ENCODE results near the gene MED8. TPM values are rescaled to one million over a fixed set of nuclear protein-coding genes. Genes with fewer than 3 reads are reported as not detected.
A peak's percentile ranks its signal among the peaks of the same experiment; 100 is the strongest.
"Not testable (repeated sequence)": the region's sequence is repeated elsewhere in the genome, so short reads cannot be mapped to it uniquely, and the experiment has no call there.

Gene MED8
- polyA plus RNA-seq, 1 experiment, result 52.0 TPM

DNA sequence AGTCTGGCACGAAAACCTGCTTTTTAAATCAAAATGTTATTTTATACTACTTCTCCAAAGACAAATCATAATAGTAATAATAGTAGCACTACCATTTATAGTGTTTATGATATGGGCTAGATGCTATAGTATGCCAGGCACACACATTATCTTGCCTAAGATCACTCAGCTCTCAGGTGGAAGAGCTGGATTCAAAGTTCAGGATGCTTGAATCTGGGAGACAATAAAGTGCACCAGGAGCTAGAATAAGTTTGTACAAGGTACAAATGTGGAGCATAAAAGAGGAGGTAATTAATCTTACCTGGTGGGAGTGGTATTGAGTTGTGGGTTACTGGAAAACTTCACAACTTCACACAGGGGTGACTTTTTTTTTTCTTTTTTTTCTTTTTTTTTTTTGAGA lies 11.8 kb downstream of the MED8 start:
- H3K4me3 ChIP-seq (ENCODE audit: low read depth, low read length), result no peak overlapping the region
- TF ChIP-seq, protein P1, sequence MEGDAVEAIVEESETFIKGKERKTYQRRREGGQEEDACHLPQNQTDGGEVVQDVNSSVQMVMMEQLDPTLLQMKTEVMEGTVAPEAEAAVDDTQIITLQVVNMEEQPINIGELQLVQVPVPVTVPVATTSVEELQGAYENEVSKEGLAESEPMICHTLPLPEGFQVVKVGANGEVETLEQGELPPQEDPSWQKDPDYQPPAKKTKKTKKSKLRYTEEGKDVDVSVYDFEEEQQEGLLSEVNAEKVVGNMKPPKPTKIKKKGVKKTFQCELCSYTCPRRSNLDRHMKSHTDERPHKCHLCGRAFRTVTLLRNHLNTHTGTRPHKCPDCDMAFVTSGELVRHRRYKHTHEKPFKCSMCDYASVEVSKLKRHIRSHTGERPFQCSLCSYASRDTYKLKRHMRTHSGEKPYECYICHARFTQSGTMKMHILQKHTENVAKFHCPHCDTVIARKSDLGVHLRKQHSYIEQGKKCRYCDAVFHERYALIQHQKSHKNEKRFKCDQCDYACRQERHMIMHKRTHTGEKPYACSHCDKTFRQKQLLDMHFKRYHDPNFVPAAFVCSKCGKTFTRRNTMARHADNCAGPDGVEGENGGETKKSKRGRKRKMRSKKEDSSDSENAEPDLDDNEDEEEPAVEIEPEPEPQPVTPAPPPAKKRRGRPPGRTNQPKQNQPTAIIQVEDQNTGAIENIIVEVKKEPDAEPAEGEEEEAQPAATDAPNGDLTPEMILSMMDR (IDR thresholded peaks at IDR 0.05; ENCODE audit: insufficient read depth, low read depth, low read length), result no peak
- POLR2A ChIA-PET, result no interaction called here
- no peak for DNase-seq (ENCODE audit: low read depth)
- no peaks in the 10 kb centered on the region for H3K27me3 ChIP-seq (ENCODE audit: control insufficient read depth, insufficient read depth, low read length)
- peaks cover 8% of the 10 kb centered on the region for H3K36me3 ChIP-seq (ENCODE audit: control insufficient read depth, insufficient read depth, low read length)
- CTCF ChIA-PET, result interaction anchor here (1.6 kb wide), 1 partner anchor 151 kb away, joined by 4 read pairs; no protein-coding TSS in a partner anchor

- ChIA-PET CTCF (interaction anchor here (0.8 to 1.4 kb wide), 2 partner anchors 31 to 58 kb away, joined by 3 read pairs; no protein-coding TSS in a partner anchor), POLR2A (no interaction called here)
- Histone ChIP-seq H3K36me3 (ENCODE audit: control insufficient read depth, insufficient read depth, low read length) (peaks cover 1% of the 10 kb centered on the region; the same call in 1 of the 2 replicates), H3K27me3 (ENCODE audit: control insufficient read depth, insufficient read depth, low read length) (no peaks in the 10 kb centered on the region), H3K4me3 (ENCODE audit: low read depth, low read length) (no peak overlapping the region)
- DNase-seq (ENCODE audit: low read depth), result no peak
- TF ChIP-seq, protein P1 (IDR thresholded peaks at IDR 0.05; ENCODE audit: insufficient read depth, low read depth, low read length), result no peak
Measured at GRCh38 chr1:43376723-43377235, 12.8 kb downstream of the MED8 start.

- Histone ChIP-seq H3K36me3 (ENCODE audit: control insufficient read depth, insufficient read depth, low read length) (peaks cover 1% of the 10 kb centered on the region), H3K4me3 (ENCODE audit: low read depth, low read length) (no peak overlapping the region), H3K27me3 (ENCODE audit: control insufficient read depth, insufficient read depth, low read length) (no peaks in the 10 kb centered on the region)
- TF ChIP-seq, protein P1 (IDR thresholded peaks at IDR 0.05; ENCODE audit: insufficient read depth, low read depth, low read length), result no peak
- peak; percentile 46 for DNase-seq (ENCODE audit: low read depth)
- CTCF ChIA-PET, result no interaction called here
- POLR2A ChIA-PET, result no interaction called here
Measured at GRCh38 chr1:43373066-43373940, 16.3 kb downstream of the MED8 start.

DNA sequence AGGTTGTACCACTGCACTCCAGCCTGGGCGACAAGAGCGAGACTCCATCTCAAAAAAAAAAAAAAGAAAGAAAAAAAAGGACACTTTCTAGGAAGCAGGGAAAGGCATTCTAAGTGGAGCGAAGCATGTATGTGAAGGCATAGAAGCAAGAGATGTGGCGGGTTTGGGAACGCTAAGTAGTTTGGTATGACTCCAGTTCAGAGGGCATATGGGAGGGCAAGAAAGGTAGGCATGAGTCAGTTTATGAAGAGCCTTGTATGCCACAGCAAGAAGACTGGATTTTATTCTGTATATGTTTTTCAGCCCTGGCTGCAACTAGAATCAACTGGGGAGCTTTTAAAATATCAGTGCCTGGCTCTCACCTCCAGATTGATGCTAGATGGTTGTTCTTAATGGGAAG lies 17.4 kb downstream of the MED8 start:
- H3K27me3 ChIP-seq (ENCODE audit: control insufficient read depth, insufficient read depth, low read length), result no peaks in the 10 kb centered on the region
- CTCF ChIA-PET, result no interaction called here
- no peak for DNase-seq (ENCODE audit: low read depth)
- H3K4me3 ChIP-seq (ENCODE audit: low read depth, low read length), result no peak overlapping the region
- H3K36me3 ChIP-seq (ENCODE audit: control insufficient read depth, insufficient read depth, low read length), result peaks cover 1% of the 10 kb centered on the region
- TF ChIP-seq, protein P1 (IDR thresholded peaks at IDR 0.05; ENCODE audit: insufficient read depth, low read depth, low read length), result no peak
- POLR2A ChIA-PET, result interaction anchor here (0.6 kb wide), 1 partner anchor 55 kb away, joined by 3 read pairs; no protein-coding TSS in a partner anchor

DNA sequence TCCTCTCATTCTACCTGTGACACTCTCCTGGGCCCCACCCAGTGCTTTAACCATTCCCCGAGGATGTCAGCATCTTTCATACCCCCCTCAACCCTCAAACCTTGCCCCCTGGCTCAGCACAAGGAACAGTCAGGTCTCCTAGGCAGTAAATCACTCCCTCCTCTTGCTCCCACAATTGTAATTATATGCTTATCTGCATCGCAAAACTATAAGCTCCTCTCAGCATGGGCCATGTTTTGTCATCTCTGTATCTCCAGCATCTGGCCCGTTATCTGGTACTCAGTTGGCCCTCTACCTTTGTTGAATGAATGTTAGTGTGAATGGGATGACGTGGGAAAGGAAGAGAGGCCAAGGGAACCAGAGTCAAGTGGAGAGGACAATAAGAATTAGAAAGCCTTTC lies 19.0 kb downstream of the MED8 start:
- Histone ChIP-seq H3K4me3 (ENCODE audit: low read depth, low read length) (no peak overlapping the region), H3K27me3 (ENCODE audit: control insufficient read depth, insufficient read depth, low read length) (no peaks in the 10 kb centered on the region), H3K36me3 (ENCODE audit: control insufficient read depth, insufficient read depth, low read length) (peaks cover 2% of the 10 kb centered on the region)
- DNase-seq (ENCODE audit: low read depth), result no peak
- TF ChIP-seq, protein P1 (IDR thresholded peaks at IDR 0.05; ENCODE audit: insufficient read depth, low read depth, low read length), result no peak
- ChIA-PET CTCF (interaction anchor here (0.6 to 0.7 kb wide), 2 partner anchors 25 to 43 kb away, joined by 3 to 4 read pairs; no protein-coding TSS in a partner anchor), POLR2A (no interaction called here)

DNA sequence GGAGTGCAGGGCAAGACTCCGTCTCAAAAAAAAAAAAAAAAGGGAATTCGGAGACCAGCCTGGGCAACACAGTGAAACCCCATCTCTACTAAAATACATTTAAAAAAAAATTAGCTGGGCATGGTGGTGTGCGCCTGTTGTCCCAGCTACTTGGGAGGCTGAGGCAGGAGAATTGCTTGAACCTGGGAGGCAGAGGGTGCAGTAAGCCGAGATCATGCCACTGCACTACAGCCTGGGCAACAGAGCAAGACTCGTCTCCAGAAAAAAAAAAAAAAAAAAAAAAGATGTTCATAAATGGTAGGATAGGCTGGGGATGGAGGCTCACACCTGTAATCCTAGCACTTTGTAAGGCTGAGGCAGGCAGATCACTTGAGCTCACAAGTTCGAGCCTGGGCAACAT lies 19.8 kb downstream of the MED8 start:
- POLR2A ChIA-PET; H3K27me3 ChIP-seq (ENCODE audit: control insufficient read depth, insufficient read depth, low read length): not testable (repeated sequence)
- CTCF ChIA-PET, result interaction anchor here (0.6 to 1.0 kb wide), 3 partner anchors 12 to 44 kb away, joined by 3 to 4 read pairs (median 3); no protein-coding TSS in a partner anchor

More for the DNA sequence above, 19.8 kb downstream of the MED8 start:
- H3K36me3 ChIP-seq (ENCODE audit: control insufficient read depth, insufficient read depth, low read length); H3K4me3 ChIP-seq (ENCODE audit: low read depth, low read length); DNase-seq (ENCODE audit: low read depth): not testable (repeated sequence)
